Right lobe of liver (tissue), 4 donors: ENCODE results near the gene UNC93B1.

ENCODE experiments used
- CTCF ChIP-seq, 4 donors: fragments of 200-600 bp in 3 of 4; fragments of 450-650 bp in 1 of 4; IDR thresholded peaks; one replicate each; pipeline versions ENCODE4 v1.5.1 to v1.8.0; 2016 to 2022; ENCODE audit warnings: antibody characterized with exemption in 4 of 4, mild to moderate bottlenecking in 2 of 4
- POLR2A ChIP-seq: fragments of 450-650 bp; IDR thresholded peaks from one replicate; pipeline ENCODE4 v1.6.1; 2017; ENCODE audit warnings: antibody characterized with exemption, mild to moderate bottlenecking
- donor health status: DM: no; HTN: no; CAD: no.
- donor health status: DM: no; HTN: no; CAD: no.
- donor health status: DM: no; HTN: yes; CAD: no.

- TF ChIP-seq CTCF (IDR thresholded peaks at IDR 0.05) = no peak
- TF ChIP-seq POLR2A = peak; percentile 73
Observed at GRCh38 chr11:68003846-68004550, at the start of gene UNC93B1.
